Measurements from ENCODE around the gene THEM4.
"Not testable (repeated sequence)": the region's sequence is repeated elsewhere in the genome, so short reads cannot be mapped to it uniquely, and the experiment has no call there.

Gene THEM4

GRCh38 chr1:151934048-151934493, 24.8 kb upstream of the THEM4 start:
- DNase-seq: peak; percentile 36

GRCh38 chr1:151924691-151925587, 15.6 kb upstream of the THEM4 start:
- DNase-seq: no peak

GRCh38 chr1:151923422-151923821, 14.1 kb upstream of the THEM4 start:
- DNase-seq: no peak

- no peak for DNase-seq
These were observed 10.8 kb upstream of the THEM4 start for GRCh38 chr1:151920149-151920548.

- DNase-seq: no peak
These were observed 9.7 kb upstream of the THEM4 start for GRCh38 chr1:151918819-151919610.

GRCh38 chr1:151918156-151918555, 8.8 kb upstream of the THEM4 start:
- DNase-seq: no peak

GRCh38 chr1:151916726-151917370, 7.5 kb upstream of the THEM4 start:
- no peak for DNase-seq

GRCh38 chr1:151915061-151915686, 5.9 kb upstream of the THEM4 start:
- DNase-seq: no peak

GRCh38 chr1:151914076-151914475, 4.8 kb upstream of the THEM4 start:
- no peak for DNase-seq

- no peak for DNase-seq
These were observed 3.7 kb upstream of the THEM4 start for GRCh38 chr1:151912973-151913372.

GRCh38 chr1:151908228-151908691, 1.1 kb downstream of the THEM4 start:
- no peak for DNase-seq

- DNase-seq: no peak
These were observed 1.8 kb downstream of the THEM4 start for GRCh38 chr1:151907363-151908139.

GRCh38 chr1:151906324-151906645, 3.0 kb downstream of the THEM4 start:
- DNase-seq: not testable (repeated sequence)

GRCh38 chr1:151905443-151906323, 3.6 kb downstream of the THEM4 start:
- not testable (repeated sequence) for DNase-seq

- DNase-seq: no peak
These were observed 4.3 kb downstream of the THEM4 start for GRCh38 chr1:151905070-151905442.

GRCh38 chr1:151902858-151903257, 6.5 kb downstream of the THEM4 start:
- no peak for DNase-seq

- DNase-seq: not testable (repeated sequence)
These were observed 8.5 kb downstream of the THEM4 start for GRCh38 chr1:151900804-151901203.

- no peak for DNase-seq
These were observed 10.8 kb downstream of the THEM4 start for GRCh38 chr1:151898519-151898991.

- DNase-seq: no peak
These were observed 11.3 kb downstream of the THEM4 start for GRCh38 chr1:151897991-151898431.

- DNase-seq: no peak
These were observed 16.0 kb downstream of the THEM4 start for GRCh38 chr1:151893176-151893924.

All from NCI-H1436 treated with DMSO at 0.1 percent for 48 hours (cell line).